Stomach (tissue), 9 donors: ENCODE results near the gene CACNA2D4. TPM values are rescaled to one million over a fixed set of nuclear protein-coding genes. Genes with fewer than 3 reads are reported as not detected.

Experiments used
- DNase-seq, 2 donors: peaks; one replicate each; pipeline versions ENCODE4 v3.0.0 to v3.0.0-alpha.2; 2013 to 2019
- H3K27ac ChIP-seq, 5 donors: fragments of 200-600 bp in 4 of 5; sonication (generic) in 4 of 5; one replicate each; pipeline ENCODE4 v1.5.1; 2013 to 2019; ENCODE audit warnings: mild to moderate bottlenecking in 1 of 5, moderate library complexity in 1 of 5
- H3K27me3 ChIP-seq, 3 donors: fragments of 200-600 bp; sonication (generic); one replicate each; pipeline ENCODE4 v1.5.1; 2017 to 2019; ENCODE audit warnings: mixed run types in 1 of 3
- H3K36me3 ChIP-seq, 4 donors: fragments of 200-600 bp; sonication (generic); 1 replicate in 3 of 4; 2 replicates in 1 of 4; pipeline ENCODE4 v1.5.1; 2016 to 2019
- H3K4me1 ChIP-seq, 4 donors: fragments of 200-600 bp; sonication (generic); one replicate each; pipeline ENCODE4 v1.5.1; 2016 to 2019
- H3K4me3 ChIP-seq, 4 donors: fragments of 200-600 bp; sonication (generic) in 3 of 4; one replicate each; pipeline ENCODE4 v1.5.1; 2016 to 2019; ENCODE audit warnings: mild to moderate bottlenecking in 1 of 4
- H3K9me3 ChIP-seq, 4 donors: fragments of 200-600 bp; sonication (generic); one replicate each; pipeline ENCODE4 v1.5.1; 2016 to 2019
- CTCF ChIP-seq, 7 experiments: fragments of 450-650 bp in 4 of 7; fragments of 200-600 bp in 3 of 7; sonication (generic) in 3 of 7; IDR thresholded peaks; one replicate each; pipeline ENCODE4 v1.5.1; 2016 to 2019; ENCODE audit warnings: antibody characterized with exemption in 7 of 7, control low read depth in 2 of 7, mild to moderate bottlenecking in 1 of 7
- EP300 ChIP-seq: sonication (generic); formaldehyde crosslinking; IDR thresholded peaks from one replicate; pipeline ENCODE4 v1.6.1; 2017; ENCODE audit warnings: antibody characterized with exemption
- POLR2A ChIP-seq, 4 donors: fragments of 450-650 bp; IDR thresholded peaks; one replicate each; pipeline ENCODE4 v1.6.1; 2016; ENCODE audit warnings: antibody characterized with exemption in 4 of 4, control low read depth in 2 of 4, mild to moderate bottlenecking in 1 of 4, moderate library complexity in 1 of 4
- POLR2AphosphoS5 ChIP-seq, 3 donors: sonication (generic); formaldehyde crosslinking; IDR thresholded peaks; one replicate each; pipeline ENCODE4 v1.6.1; 2016; ENCODE audit warnings: antibody characterized with exemption in 3 of 3
- WGBS, 5 donors: extraction: QIAGEN DNeasy Blood & Tissue Kit in 3 of 5; methylation state at CpG; one replicate each; pipeline versions ENCODE4 v1.1.5 to v1.1.7; 2013 to 2018; 5-methylcytosine and 5-hydroxymethylcytosine counted together
- intact Hi-C: fragments of 100-400 bp; cut with DNase I; formaldehyde crosslinking; loops from one replicate; pipeline ENCODE4 v1.15.1; 2023; ENCODE audit warnings: low total_unique reads
- polyA plus RNA-seq, 3 donors: library from polyadenylated mRNA; stranded (reverse); fragments of 200-250 nt; gene quantifications; one replicate each; pipeline ENCODE4 v1.2.3, GENCODE V29; 2013
- total RNA-seq, 5 donors: library from RNA; depleted of rRNA; stranded (reverse); fragments of >200 nt; gene quantifications; one replicate each; pipeline versions ENCODE4 v1.1.0 to v1.2.3, GENCODE V29; 2014 to 2016
- donor health status: healthy with polysubstance abuse.
- donor health status: Bipolar disorder and iron deficiency.
- donor health status: healthy.

CACNA2D4 gene
- total and polyA plus RNA-seq, 8 donors, result 0.58 to 3.5 (median 1.8) TPM; not detected in 1

- H3K9me3 ChIP-seq, result no peaks in the 10 kb centered on the region
- H3K4me1 ChIP-seq, result no peaks in the 10 kb centered on the region
- no peak overlapping the region for H3K4me3 ChIP-seq
- H3K27ac ChIP-seq, result no peak overlapping the region
- H3K27me3 ChIP-seq, result peaks cover 0 to 20% (median 0%) of the 10 kb centered on the region in 3 donors
- no peak for DNase-seq
- H3K36me3 ChIP-seq, result no peaks in the 10 kb centered on the region
- TF ChIP-seq POLR2A (IDR thresholded peaks at IDR 0.05), result no peak
- TF ChIP-seq POLR2AphosphoS5 (IDR thresholded peaks at IDR 0.05), result no peak
- TF ChIP-seq CTCF (IDR thresholded peaks at IDR 0.05), result no peak
- no peak for TF ChIP-seq EP300
- intact Hi-C loops, result no loop called here
- WGBS, 5 donors, result 71 to 86% (median 76%) methylated on average over 5 of the region's 5 CpGs
Observed at GRCh38 chr12:1878695-1879094, 39.8 kb downstream of the CACNA2D4 start.

GRCh38 chr12:1878214-1878613, 40.2 kb downstream of the CACNA2D4 start:
- intact Hi-C loops, result no loop called here
- Histone ChIP-seq H3K4me1 (no peaks in the 10 kb centered on the region), H3K9me3 (no peaks in the 10 kb centered on the region), H3K27ac (no peak overlapping the region), H3K27me3 (peaks cover 0 to 17% (median 0%) of the 10 kb centered on the region in 3 donors), H3K36me3 (no peaks in the 10 kb centered on the region), H3K4me3 (no peak overlapping the region)
- DNase-seq, result no peak
- 92 to 96% (median 92%) methylated on average over 10 of the region's 10 CpGs for WGBS, 5 donors
- TF ChIP-seq POLR2AphosphoS5 (IDR thresholded peaks at IDR 0.05) (no peak), POLR2A (IDR thresholded peaks at IDR 0.05) (no peak), CTCF (IDR thresholded peaks at IDR 0.05) (no peak), EP300 (no peak)

GRCh38 chr12:1877169-1877878, 41.1 kb downstream of the CACNA2D4 start:
- Histone ChIP-seq H3K27me3 (peaks cover 0 to 9% (median 0%) of the 10 kb centered on the region in 3 donors), H3K4me1 (no peaks in the 10 kb centered on the region), H3K36me3 (no peaks in the 10 kb centered on the region), H3K9me3 (no peaks in the 10 kb centered on the region), H3K4me3 (no peak overlapping the region), H3K27ac (no peak overlapping the region)
- 83 to 87% (median 86%) methylated on average over 7 to 8 of the region's 8 CpGs for WGBS, 5 donors
- TF ChIP-seq EP300 (no peak), POLR2AphosphoS5 (IDR thresholded peaks at IDR 0.05) (no peak), POLR2A (IDR thresholded peaks at IDR 0.05) (no peak)
- no peak for DNase-seq
- intact Hi-C loops, result no loop called here

- TF ChIP-seq POLR2AphosphoS5 (IDR thresholded peaks at IDR 0.05), result no peak
- TF ChIP-seq POLR2A (IDR thresholded peaks at IDR 0.05), result no peak
- TF ChIP-seq EP300, result no peak
- TF ChIP-seq CTCF (IDR thresholded peaks at IDR 0.05), result no peak
- Histone ChIP-seq H3K9me3 (no peaks in the 10 kb centered on the region), H3K27ac (no peak overlapping the region), H3K36me3 (no peaks in the 10 kb centered on the region), H3K4me3 (no peak overlapping the region), H3K4me1 (no peaks in the 10 kb centered on the region), H3K27me3 (peaks cover 0 to 9% (median 0%) of the 10 kb centered on the region in 3 donors)
- 73 to 77% (median 74%) methylated on average over 3 of the region's 3 CpGs for WGBS, 5 donors
- intact Hi-C loops, result no loop called here
- no peak for DNase-seq
Observed at GRCh38 chr12:1876086-1876485, 42.4 kb downstream of the CACNA2D4 start.

GRCh38 chr12:1875608-1876007, 42.8 kb downstream of the CACNA2D4 start:
- no peaks in the 10 kb centered on the region for H3K9me3 ChIP-seq
- H3K4me3 ChIP-seq, result no peak overlapping the region
- intact Hi-C loops, result no loop called here
- no peak for DNase-seq
- peaks cover 0 to 9% (median 0%) of the 10 kb centered on the region in 3 donors for H3K27me3 ChIP-seq
- H3K27ac ChIP-seq, result no peak overlapping the region
- H3K36me3 ChIP-seq, result no peaks in the 10 kb centered on the region
- TF ChIP-seq EP300, result no peak
- no peak for TF ChIP-seq CTCF (IDR thresholded peaks at IDR 0.05)
- TF ChIP-seq POLR2A (IDR thresholded peaks at IDR 0.05), result no peak
- TF ChIP-seq POLR2AphosphoS5 (IDR thresholded peaks at IDR 0.05), result no peak
- WGBS, 5 donors, result 57 to 75% (median 72%) methylated on average over 6 of the region's 6 CpGs
- H3K4me1 ChIP-seq, result no peaks in the 10 kb centered on the region
